DMS53 treated with DMSO at 0.1 percent for 48 hours (cell line): ENCODE data around the gene CREBBP.

ENCODE experiments used
- DNase-seq: peaks from one replicate; lab custom pipeline; 2025; ENCODE audit not compliant: unreplicated experiment; lab: John Stamatoyannopoulos, UW

The CREBBP gene

DNA sequence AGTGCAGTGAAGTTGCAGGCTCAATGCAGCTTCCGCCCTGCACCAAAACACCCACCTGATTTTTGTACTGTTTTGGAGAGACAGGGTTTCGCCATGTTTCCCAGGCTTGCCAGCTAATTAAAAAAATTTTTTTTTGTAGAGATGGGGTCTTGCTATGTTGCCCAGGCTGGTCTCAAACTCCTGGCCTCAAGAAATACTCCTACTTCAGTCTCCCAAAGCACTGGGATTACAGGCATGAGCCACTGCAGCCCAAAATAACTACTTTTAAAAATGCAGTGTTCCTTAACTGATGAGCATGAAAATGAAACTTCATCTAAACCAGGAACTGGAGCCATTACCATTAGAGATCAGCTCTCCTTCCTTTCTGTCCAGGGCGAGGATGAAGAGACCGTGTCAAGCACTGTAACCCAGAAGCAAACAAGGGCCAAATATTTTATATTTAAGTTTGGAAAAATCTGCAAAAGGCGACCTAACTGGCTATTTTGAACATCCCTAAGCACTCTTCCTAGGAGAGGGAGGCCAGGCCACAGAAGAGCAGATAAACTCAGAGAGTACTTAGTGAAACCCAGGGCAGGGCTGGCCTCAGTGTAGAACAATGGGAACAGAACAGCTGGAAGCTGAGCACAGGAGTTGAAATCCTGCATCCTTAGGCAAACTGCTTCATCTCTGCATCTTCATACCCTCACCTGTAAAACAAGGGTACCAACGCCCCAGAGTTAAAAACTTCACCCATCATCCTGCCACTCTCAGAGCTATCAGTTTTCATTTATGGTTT lies 24.0 kb downstream of the CREBBP start:
- no peak for DNase-seq

DNA sequence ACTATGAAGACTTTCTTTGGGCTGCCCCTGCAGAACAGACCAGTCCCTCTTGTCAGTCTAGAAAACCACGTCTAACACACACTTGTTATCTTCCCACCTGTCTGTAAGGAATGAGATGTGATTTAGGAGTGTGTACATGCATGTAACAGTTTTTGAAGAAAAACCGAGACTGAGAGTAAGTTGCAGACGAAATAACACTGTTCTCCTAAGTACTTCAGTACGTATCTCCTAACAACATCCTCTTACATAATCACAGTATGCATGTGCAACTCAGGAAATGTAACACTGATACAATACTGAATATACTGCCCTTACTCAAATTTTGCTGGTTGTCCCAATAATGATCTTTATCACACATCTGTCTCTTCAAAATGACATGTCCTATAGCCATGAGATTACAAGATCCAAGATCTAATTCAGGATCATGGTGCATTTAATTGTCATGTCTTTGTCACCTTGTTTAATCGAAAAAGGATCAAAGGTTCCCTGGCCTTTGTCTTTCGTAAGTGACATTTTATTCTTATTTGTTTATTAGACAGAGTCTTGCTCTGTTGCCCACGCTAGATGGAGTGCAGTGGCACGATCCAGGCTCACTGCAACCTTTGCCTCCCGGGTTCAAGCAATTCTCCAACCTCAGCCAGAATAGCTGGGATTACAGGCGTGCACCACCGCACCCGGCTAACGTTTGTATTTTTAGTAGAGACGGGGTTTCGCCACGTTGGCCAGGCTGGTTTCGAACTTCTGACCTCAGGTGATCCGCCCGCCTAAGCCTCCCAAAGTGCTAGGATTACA lies 25.6 kb downstream of the CREBBP start:
- DNase-seq: no peak

DNA sequence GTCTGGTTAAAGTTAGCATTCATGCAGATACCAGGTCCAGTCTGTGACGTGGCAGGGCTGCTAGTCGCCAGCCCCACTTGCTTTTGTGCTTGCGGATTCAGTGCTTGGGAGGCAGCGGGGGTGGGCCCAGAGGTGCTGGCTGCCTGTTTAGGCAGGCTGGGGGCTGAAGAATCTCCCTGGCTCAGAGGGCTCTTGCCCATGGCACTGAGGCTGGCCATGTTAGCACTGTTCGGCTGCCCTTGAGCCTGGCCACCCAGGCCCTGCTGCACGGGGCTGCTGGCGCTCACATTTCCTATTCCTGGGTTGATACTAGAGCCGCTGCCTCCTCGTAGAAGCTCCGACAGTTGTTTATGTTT lies 30.0 kb downstream of the CREBBP start:
- DNase-seq: no peak

DNA sequence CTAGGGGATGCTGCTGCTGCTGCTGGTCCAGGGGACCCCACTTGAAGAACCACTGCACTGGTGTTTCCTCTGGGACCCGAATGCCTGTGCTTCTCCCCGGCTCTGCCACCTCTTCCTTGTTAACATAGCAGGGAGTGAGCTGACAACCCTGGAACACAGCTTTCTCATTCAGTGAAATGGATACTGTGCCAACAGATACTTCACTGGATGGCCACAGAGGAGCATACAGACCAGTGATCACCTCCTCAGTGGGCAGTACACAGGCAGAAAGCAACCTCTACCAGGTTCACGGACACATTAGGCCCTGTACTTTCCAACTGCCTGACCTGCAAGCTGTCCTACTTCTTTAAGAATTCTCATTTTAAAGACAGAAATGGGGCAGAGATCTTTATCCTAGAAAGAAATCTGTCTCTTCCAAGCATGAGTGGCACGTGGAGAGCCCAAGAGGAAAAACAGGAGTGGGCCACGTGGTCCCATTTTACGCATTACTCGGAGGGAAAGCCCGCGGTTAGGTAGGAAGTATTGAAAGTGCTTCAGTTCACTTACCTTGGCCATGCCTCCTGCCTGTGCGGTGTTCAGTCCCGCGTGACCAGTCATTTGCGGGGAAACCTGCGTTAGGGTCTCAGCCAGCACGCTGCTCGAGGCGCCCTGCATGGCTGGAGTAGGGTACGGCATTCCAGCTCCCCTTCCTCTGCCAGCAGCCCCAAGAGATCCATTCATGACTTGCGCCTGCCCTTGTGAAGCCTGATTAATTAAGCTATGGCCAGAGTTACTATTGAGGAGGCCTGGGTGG lies 30.6 kb downstream of the CREBBP start:
- no peak for DNase-seq

DNA sequence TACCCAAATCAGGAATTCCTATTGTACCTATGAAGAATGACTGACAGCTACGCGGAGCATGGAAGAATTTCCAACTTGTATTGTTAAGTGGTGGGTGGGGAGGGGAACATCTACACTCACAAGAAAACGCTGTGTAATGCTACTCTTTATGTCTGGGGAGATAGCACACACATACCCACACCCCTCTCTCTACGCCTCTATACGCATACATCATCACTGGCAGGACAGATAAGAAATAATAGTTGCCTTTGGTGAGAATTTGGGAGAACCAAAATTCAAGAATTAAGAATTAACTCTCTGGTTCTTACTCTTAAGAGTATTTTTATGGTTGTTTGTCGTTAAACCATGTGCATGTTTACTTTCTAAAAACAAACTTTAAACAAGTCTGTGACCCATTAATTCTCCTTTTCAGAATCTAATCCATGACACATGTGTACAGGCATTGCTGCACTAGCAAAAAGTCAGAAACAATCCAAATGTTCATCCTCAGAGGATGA lies 33.9 kb downstream of the CREBBP start:
- DNase-seq: no peak

DNA sequence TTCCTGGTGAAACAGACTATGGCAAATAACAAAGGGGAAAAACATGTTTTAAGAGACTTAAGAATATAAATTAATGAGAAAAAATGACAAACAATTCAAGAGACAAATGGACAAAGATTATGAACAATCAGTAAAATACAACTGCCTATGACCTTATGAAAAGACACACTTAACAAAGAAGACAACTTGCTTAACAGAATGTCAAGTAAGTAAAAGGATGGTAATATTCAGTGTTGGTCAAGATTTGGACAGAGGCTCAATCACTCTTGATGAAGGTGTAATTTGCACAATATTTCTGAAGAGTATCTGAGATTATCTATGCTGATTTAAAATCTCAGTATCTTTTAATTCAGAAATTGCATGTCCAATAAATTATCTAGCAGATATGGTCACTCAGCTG lies 34.4 kb downstream of the CREBBP start:
- no peak for DNase-seq

DNA sequence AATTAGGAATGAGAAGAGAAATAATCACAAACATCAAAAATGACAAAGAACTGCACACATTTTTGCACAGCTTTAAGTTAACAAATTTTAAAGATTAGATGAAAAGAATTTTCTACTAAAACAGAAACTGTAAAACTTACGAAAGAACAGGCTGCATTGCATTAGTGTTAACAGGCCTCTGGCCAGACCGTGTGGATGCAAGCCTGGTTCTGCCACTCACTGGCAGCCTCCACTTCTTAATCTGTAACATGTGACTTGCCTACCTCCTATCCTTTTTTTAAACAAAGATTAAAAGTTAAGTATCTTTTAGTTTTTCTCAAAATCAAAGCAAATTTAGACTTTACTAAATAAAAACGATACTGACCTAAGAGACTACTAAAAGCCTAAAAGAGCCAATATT lies 37.5 kb downstream of the CREBBP start:
- no peak for DNase-seq

DNA sequence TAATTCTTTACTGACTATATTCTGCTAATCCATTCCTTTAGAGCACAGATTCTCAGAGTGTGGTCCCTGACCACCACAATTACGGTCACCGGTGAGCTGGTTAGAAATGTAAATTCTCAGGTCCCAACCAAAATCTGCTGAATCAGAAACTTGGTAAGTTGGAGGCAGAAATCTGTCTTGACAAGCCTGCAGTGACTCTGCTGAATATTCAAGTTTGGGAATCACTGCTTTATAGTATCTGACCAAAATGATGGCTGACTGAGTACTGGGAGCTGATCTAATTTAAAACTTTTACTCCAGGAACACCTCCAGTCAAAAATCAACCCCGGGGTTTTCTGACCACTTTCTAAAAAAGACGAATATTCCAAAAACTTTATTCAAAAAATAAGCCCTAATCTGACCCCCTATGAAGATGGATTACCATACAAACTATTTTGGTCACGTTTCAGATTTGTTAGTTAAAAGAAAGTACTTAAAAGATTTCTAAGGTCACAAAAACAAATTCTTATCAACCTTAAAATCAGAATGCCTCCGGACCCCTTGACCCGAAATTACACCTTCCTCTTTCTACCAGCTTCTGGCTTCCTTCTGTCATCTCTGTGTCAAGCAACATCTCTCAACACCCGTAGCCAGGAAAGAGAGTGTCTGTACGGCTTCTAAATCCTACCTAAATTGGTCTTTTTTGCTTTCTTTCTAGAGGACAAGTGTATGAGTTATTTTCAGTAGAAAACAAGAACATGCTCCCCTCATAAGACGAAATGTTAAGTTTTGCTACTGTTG lies 38.6 kb downstream of the CREBBP start:
- DNase-seq: no peak

DNA sequence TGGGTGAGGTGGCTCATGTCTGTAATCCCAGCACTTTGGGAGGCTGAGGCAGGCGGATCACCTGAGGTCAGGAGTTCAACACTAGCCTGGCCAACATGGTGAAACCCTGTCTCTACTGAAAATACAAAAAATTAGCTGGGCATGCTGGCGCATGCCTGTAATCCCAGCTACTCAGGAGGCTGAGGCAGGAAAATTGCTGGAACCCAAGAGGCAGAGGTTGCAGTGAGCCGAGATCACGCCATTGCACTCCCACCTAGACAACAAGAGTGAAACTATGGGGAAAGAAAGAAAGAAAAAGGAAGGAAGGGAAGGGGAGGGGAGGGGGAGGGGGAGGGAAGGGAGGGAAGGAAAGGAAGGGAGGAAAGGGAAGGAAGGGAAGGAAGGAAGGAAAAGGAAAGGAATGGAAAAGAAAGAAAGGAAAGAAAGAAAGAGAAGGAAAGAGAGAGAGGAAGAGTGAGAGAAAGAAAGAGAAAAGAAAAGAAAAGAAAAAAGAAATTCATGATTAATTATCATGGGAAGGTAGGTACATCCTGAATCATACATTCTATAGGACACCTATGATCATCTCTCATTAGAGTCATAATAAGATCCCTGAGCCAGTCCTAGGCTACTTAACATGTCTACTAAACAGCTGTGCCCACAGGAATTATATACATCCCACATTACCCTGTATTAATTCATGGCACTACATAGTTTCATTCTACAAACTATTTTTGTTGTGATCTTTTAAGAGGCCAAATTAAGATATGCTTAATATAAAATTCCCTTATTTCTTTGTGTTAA lies 40.9 kb downstream of the CREBBP start:
- DNase-seq: no peak

DNA sequence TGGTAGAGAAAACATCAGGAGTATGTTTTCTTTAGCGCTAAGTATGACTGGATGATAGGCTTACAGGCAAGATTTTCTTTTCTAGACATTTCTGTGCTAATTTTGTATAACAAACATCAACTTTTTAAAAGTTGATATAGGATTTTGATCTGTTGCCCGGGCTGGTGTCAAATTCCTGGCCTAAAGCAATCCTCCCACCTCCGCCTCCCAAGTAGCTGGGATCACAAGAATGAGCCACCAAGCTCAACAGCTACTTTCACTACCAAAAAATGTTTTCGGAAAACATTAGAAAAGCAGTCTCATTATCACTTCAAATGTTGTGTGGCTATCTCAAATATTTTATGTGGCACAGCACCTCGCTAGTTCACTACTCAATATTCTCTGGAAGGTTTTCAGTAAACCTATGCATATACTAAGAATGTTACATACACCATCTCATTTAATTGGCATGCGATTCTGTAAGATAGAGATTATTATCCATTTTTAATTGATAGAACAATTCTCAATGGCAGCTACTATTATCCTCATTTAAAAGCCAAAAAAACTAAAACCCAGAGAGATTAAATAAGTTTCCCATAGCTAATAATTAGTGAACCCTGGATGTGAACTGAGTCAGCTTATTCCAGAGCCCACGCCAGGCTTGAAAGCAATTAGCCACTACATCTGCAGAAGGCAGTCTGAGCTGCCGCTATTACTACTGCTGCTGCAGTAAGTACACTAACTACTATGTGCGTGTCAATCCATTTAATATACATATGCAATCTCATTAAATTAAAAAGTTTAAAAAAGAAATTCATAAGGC lies 41.7 kb downstream of the CREBBP start:
- no peak for DNase-seq

DNA sequence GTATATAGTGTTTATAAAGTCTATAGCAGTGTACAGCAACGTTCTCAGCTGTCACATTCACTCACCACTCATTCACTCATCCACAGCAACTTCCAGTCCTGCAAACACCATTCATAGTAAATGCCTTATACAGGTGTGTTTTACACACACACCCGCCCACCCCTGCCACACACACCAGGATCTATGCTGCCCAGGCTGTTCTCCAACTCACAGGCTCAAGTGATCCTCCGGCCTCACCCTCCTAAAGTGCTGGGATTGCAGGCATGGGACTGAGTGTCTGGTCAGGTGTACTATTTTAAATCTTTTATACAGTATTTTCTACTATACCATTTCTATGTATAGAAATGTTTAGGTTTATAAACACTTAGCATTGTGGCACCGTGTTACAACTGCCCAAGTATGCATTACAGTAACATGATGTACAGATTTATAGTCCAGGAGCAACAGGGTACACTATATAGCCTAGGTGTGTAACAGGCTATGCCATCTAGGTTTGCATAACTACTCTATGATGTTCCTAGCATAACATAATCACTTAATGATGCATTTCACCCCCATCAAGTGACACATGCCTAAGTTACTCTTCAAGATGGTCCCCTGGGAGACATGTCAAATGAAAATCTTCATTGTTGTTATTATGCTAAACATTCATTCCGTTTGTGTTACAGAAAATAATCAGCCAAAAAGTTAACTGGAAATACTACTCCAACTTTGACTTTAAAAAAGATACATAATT lies 42.5 kb downstream of the CREBBP start:
- DNase-seq: no peak

DNA sequence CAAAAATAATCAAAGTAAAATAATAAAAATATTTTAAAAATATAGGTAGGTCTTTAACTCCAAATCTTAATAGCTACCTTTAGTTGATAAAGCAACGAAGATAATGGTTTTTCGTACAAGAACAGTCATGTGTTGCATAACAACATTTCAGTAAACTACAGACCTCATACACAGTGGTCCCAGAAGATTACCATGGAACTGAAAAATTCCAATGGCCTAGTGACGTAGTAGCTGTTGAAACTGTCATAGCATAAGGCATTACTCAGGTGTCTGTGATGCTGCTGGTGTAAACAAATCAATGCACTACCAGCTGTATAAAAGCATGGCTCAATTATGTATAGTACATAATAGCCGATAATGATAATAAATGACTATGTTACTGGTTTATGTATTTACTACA lies 43.9 kb downstream of the CREBBP start:
- DNase-seq: no peak

DNA sequence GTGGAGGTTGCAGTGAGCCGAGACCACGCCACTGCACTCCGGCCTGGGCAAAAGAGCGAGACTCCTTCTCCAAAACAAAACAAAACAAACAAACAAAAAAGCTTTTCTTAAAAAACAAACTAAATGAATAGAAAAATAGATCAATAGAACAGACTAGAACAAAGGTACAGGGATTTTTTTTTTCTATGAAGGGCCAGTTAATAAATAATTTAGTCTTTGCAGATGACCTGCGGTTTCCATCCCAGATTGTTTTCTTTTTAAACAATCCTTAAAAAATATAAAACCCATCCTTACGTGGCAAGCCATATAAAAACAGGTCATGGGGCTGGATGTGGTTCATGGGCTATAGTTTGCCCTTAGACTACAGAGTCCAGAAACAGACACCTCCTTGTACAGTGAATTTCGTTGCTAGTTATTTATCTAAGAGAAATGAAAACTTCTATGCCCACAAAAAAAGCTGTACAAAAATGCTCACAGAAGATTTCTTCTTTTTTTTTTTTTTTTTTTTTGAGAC lies 45.4 kb downstream of the CREBBP start:
- DNase-seq: no peak

DNA sequence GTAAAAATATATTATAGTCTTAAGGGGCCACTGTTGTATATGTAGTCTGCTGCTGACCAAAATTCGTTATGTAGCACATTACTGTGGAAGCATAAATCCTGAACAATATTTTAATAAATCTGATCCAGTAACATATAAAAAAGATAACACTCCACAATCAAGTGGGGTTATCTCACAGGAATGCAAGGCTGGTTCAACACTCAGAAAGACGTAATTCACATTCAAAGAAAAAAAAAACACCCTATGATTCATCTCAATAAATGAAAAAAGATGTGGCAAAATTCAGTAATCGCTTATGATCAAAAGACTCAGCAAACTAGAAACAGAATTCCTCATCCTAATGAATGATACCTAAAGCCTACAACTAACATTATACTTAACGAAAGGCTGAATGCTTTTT lies 47.8 kb downstream of the CREBBP start:
- DNase-seq: no peak

DNA sequence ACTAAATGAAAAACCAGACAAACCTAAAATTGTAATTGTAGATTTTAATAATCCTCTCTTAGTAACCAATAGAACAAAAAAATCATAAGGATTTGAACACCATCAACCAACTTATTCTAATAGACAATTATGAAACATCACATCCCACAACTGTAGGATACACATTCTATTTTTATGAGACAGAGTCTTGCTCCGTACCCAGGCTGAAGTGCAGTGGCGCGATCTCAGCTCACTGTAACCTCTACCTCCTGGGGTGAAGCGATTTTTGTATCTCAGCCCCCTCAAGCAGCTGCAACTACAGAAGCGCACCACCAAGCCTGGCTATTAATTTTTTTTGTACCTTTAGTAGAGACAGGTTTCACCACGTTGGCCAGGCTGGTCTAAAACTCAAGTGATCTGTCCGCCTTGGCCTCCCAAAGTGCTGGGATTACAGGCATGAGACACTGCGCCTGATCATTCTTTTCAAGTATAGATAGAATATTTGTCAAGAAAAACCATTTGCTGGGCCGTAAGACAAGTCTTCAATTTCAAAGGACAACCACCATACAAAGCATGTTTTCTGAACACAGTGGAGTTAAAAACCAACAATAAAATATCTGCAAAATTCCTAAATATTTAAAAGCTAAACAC lies 49.8 kb downstream of the CREBBP start:
- no peak for DNase-seq

DNA sequence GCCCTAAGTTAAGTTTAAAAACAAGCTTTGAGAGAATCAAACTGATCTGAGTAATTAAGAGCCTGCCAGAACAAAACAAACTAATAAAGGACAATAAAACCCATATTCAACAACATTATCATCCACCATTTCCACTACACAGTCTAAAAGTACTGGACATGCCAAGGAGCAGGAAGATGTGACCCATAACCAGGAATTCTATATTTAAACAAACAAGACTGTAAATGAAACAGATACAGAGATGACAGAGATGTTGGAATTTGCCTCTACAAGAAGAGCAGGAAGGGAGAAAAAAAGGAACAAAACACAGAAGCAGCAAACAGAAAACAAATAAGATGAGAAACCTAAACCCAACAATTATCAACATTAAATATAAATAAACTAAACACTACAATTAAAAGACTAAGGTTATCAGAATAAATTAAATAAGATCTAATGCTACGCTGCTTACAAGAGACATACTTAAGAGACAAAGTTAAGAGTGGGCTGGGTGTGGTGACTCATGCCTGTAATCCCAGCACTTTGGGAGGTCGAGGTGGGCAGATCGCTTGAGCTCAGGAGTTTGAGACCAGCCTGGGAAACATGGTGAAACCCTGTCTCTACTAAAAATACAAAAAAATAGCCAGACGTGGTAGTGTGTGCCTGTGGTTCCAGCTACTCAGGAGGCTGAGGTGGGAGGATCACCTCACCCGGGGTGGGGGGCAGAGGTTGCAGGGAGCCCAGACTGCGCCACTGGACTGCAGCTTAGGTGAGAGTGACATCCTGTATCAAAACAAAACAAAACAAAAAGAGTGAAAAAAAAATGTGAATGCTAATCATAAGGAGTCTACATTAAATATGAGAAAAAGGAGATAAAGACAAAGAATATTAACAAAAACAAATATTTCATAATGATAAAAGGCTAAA lies 50.6 kb downstream of the CREBBP start:
- DNase-seq: no peak

DNA sequence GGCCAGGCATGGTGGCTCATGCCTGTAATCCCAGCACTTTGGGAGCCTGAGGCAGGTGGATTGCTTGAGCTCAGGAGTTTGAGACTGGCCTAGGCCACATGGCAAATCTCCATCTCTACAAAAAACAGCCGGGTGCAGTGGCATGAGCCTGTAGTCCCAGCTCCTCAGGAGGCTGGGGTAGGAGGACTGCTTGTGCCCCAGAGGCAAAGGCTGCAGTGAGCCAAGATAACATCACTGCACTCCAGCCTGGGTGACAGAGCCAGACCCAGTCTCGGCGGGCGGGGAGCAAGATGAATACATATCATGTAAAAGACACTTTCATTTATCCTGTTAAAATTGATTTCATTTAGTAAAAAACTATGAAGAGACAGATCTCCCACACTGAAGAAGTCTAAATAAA lies 54.6 kb downstream of the CREBBP start:
- no peak for DNase-seq
